ENCODE results near the gene STPG2. TPM values are rescaled to one million over a fixed set of nuclear protein-coding genes. Genes with fewer than 3 reads are reported as not detected.

The STPG2 gene
- total and polyA plus RNA-seq, 4 donors, result 0.05 to 0.67 (median 0.28) TPM; not detected in 1

GRCh38 chr4:98098764-98099163 lies 44.5 kb downstream of the STPG2 start:
- no peaks in the 10 kb centered on the region for H3K9me3 ChIP-seq (ENCODE audit: control insufficient read depth in 4 of 4, low read length in 3 of 4)
- H3K4me1 ChIP-seq (ENCODE audit: control insufficient read depth in 4 of 4, insufficient read depth in 4 of 4, low read length in 3 of 4), result no peaks in the 10 kb centered on the region
- no peaks in the 10 kb centered on the region for H3K36me3 ChIP-seq (ENCODE audit: control insufficient read depth in 4 of 4, insufficient read depth in 3 of 4, low read depth in 1 of 4, low read length in 3 of 4)
- no peak overlapping the region for H3K27ac ChIP-seq (ENCODE audit: low read depth in 1 of 2, low read length in 2 of 2)
- TF ChIP-seq HNF4G (IDR thresholded peaks at IDR 0.05) (no peak), TAF1 (conservative IDR thresholded peaks at IDR 0.05) (no peak), GABPA (IDR thresholded peaks at IDR 0.05 in 1 of 2, conservative IDR thresholded peaks at IDR 0.05 in 1 of 2) (no peak), YY1 (IDR thresholded peaks at IDR 0.05) (no peak), JUND (IDR thresholded peaks at IDR 0.05) (no peak), RXRA (IDR thresholded peaks at IDR 0.05) (no peak), RAD21 (IDR thresholded peaks at IDR 0.05) (no peak), HNF4A (conservative IDR thresholded peaks at IDR 0.05) (no peak), MAX (IDR thresholded peaks at IDR 0.05) (no peak), EGR1 (IDR thresholded peaks at IDR 0.05; ENCODE audit: low read depth in 2 of 2) (no peak), FOXA2 (IDR thresholded peaks at IDR 0.05) (no peak), ATF3 (IDR thresholded peaks at IDR 0.05) (no peak), REST (IDR thresholded peaks at IDR 0.05) (no peak), SP1 (IDR thresholded peaks at IDR 0.05) (no peak), CTCF (IDR thresholded peaks at IDR 0.05; ENCODE audit: low read depth, low read length, missing input control) (no peak)
- no peak overlapping the region for H3K9ac ChIP-seq (ENCODE audit: low read depth in 1 of 2, low read length in 2 of 2)
- no peak overlapping the region for H3K4me3 ChIP-seq (ENCODE audit: low read depth in 1 of 3, low read length in 3 of 3)
- no peaks in the 10 kb centered on the region for H3K27me3 ChIP-seq (ENCODE audit: control insufficient read depth in 4 of 4, insufficient read depth in 4 of 4, low read length in 3 of 4)
- DNase-seq (ENCODE audit: low spot score), result no peak

GRCh38 chr4:98094118-98094517 lies 49.2 kb downstream of the STPG2 start:
- Histone ChIP-seq H3K9ac (ENCODE audit: low read depth in 1 of 2, low read length in 2 of 2) (no peak overlapping the region), H3K4me1 (ENCODE audit: control insufficient read depth in 4 of 4, insufficient read depth in 4 of 4, low read length in 3 of 4) (no peaks in the 10 kb centered on the region), H3K4me3 (ENCODE audit: low read depth in 1 of 3, low read length in 3 of 3) (no peak overlapping the region), H3K27ac (ENCODE audit: low read depth in 1 of 2, low read length in 2 of 2) (no peak overlapping the region), H3K9me3 (ENCODE audit: control insufficient read depth in 4 of 4, low read length in 3 of 4) (no peaks in the 10 kb centered on the region), H3K36me3 (ENCODE audit: control insufficient read depth in 4 of 4, insufficient read depth in 3 of 4, low read depth in 1 of 4, low read length in 3 of 4) (no peaks in the 10 kb centered on the region), H3K27me3 (ENCODE audit: control insufficient read depth in 4 of 4, insufficient read depth in 4 of 4, low read length in 3 of 4) (no peaks in the 10 kb centered on the region)
- TF ChIP-seq MAX (IDR thresholded peaks at IDR 0.05) (no peak), CTCF (IDR thresholded peaks at IDR 0.05; ENCODE audit: low read depth, low read length, missing input control) (no peak), HNF4A (conservative IDR thresholded peaks at IDR 0.05) (no peak), YY1 (IDR thresholded peaks at IDR 0.05) (no peak), ATF3 (IDR thresholded peaks at IDR 0.05) (no peak), HNF4G (IDR thresholded peaks at IDR 0.05) (no peak), ZBTB33 (IDR thresholded peaks at IDR 0.05) (no peak), REST (IDR thresholded peaks at IDR 0.05) (no peak), GABPA (IDR thresholded peaks at IDR 0.05 in 1 of 2, conservative IDR thresholded peaks at IDR 0.05 in 1 of 2) (no peak), FOXA1 (IDR thresholded peaks at IDR 0.05) (no peak)
- DNase-seq (ENCODE audit: low spot score), result no peak
- WGBS, result 98% methylated on average over 2 of the region's 2 CpGs

Measured in liver (tissue), 9 donors.